NOMO-1 treated with dmso at 0.1 percent for 144 hours (cell line): Measurements from ENCODE around the gene TDP2.
"Not testable (repeated sequence)": the region's sequence is repeated elsewhere in the genome, so short reads cannot be mapped to it uniquely, and the experiment has no call there.

Source experiments
- DNase-seq: peaks from one replicate; lab custom pipeline; 2025; ENCODE audit not compliant: unreplicated experiment; lab: John Stamatoyannopoulos, UW

The TDP2 gene

GRCh38 chr6:24655215-24655614 lies 11.5 kb downstream of the TDP2 start:
- no peak for DNase-seq

GRCh38 chr6:24650365-24650764 lies 16.3 kb downstream of the TDP2 start:
- DNase-seq: no peak

- no peak for DNase-seq
Measured at GRCh38 chr6:24649691-24650090, 17.0 kb downstream of the TDP2 start.

- no peak for DNase-seq
Measured at GRCh38 chr6:24648276-24648675, 18.4 kb downstream of the TDP2 start.

- DNase-seq: no peak
Measured at GRCh38 chr6:24646771-24647170, 19.9 kb downstream of the TDP2 start.

GRCh38 chr6:24644377-24644776 lies 22.3 kb downstream of the TDP2 start:
- no peak for DNase-seq

- no peak for DNase-seq
Measured at GRCh38 chr6:24643920-24644319, 22.8 kb downstream of the TDP2 start.

- DNase-seq: no peak
Measured at GRCh38 chr6:24642061-24642460, 24.6 kb downstream of the TDP2 start.

GRCh38 chr6:24640631-24641030 lies 26.1 kb downstream of the TDP2 start:
- not testable (repeated sequence) for DNase-seq

GRCh38 chr6:24640166-24640565 lies 26.5 kb downstream of the TDP2 start:
- no peak for DNase-seq

GRCh38 chr6:24636681-24637080 lies 30.0 kb downstream of the TDP2 start:
- no peak for DNase-seq

- no peak for DNase-seq
Measured at GRCh38 chr6:24632573-24632972, 34.1 kb downstream of the TDP2 start.

GRCh38 chr6:24631671-24632070 lies 35.0 kb downstream of the TDP2 start:
- no peak for DNase-seq

- no peak for DNase-seq
Measured at GRCh38 chr6:24630856-24631505, 35.7 kb downstream of the TDP2 start.

- no peak for DNase-seq
Measured at GRCh38 chr6:24621626-24622289, 44.9 kb downstream of the TDP2 start.

GRCh38 chr6:24620637-24621036 lies 46.1 kb downstream of the TDP2 start:
- no peak for DNase-seq

GRCh38 chr6:24619661-24620060 lies 47.0 kb downstream of the TDP2 start:
- no peak for DNase-seq

- no peak for DNase-seq
Measured at GRCh38 chr6:24614648-24615047, 52.1 kb downstream of the TDP2 start.

- no peak for DNase-seq
Measured at GRCh38 chr6:24614043-24614420, 52.7 kb downstream of the TDP2 start.

- no peak for DNase-seq
Measured at GRCh38 chr6:24613361-24614042, 53.2 kb downstream of the TDP2 start.

GRCh38 chr6:24610672-24611071 lies 56.0 kb downstream of the TDP2 start:
- no peak for DNase-seq

- DNase-seq: no peak
Measured at GRCh38 chr6:24607310-24608105, 59.2 kb downstream of the TDP2 start.
